Measurements from ENCODE around the gene VAV2.

The VAV2 gene

GRCh38 chr9:133950192-133950591 lies 41.9 kb downstream of the VAV2 start:
- H2AK5ac ChIP-seq (ENCODE audit: low read length): no peak overlapping the region
- peaks cover 33 to 52% of the 10 kb centered on the region in 2 experiments for H3K36me3 ChIP-seq (ENCODE audit: control insufficient read depth in 1 of 2, insufficient read depth in 2 of 2, low read length in 2 of 2)
- H4K12ac ChIP-seq (ENCODE audit: low read depth, low read length): no peak overlapping the region
- H3K27me3 ChIP-seq (ENCODE audit: insufficient read depth, low read length): no peaks in the 10 kb centered on the region
- DNase-seq: no peak
- H2BK120ac ChIP-seq (ENCODE audit: insufficient read depth, low read length, poor library complexity): no peak overlapping the region
- peaks cover 3% of the 10 kb centered on the region for H3K9me3 ChIP-seq (ENCODE audit: insufficient read depth, low read depth, low read length)
- no peak overlapping the region for H3K14ac ChIP-seq (ENCODE audit: low read length)
- H3K4me1 ChIP-seq (ENCODE audit: control insufficient read depth in 1 of 2, insufficient read depth in 2 of 2, low read length in 2 of 2): peaks cover 29 to 41% of the 10 kb centered on the region in 2 experiments
- no peak overlapping the region for H3K23ac ChIP-seq (ENCODE audit: low read length)
- H4K91ac ChIP-seq (ENCODE audit: low read depth, low read length): no peak overlapping the region
- no peak overlapping the region for H3K18ac ChIP-seq (ENCODE audit: low read length)
- H3K9ac ChIP-seq (ENCODE audit: low read length): no peak overlapping the region
- no peak overlapping the region for H2AFZ ChIP-seq (ENCODE audit: insufficient read depth, low read length, poor library complexity)
- H2BK5ac ChIP-seq (ENCODE audit: low read depth, low read length, poor library complexity): no peak overlapping the region
- peaks cover 52% of the 10 kb centered on the region for H3K79me2 ChIP-seq (ENCODE audit: control insufficient read depth, insufficient read depth, low read length, poor library complexity)
- no peak overlapping the region for H2BK12ac ChIP-seq (ENCODE audit: low read length)
- H3K4me2 ChIP-seq (ENCODE audit: low read length): no peak overlapping the region
- WGBS (ENCODE audit: extremely low coverage, insufficient coverage, insufficient read length): no CpG with 5 or more reads among the region's 13 CpGs
- peak overlapping the region; percentile 41 for H3K4ac ChIP-seq (ENCODE audit: low read depth, low read length)
- H3K4me3 ChIP-seq (ENCODE audit: low read depth, low read length): no peak overlapping the region
- H3K79me1 ChIP-seq (ENCODE audit: low read length): peaks cover 13% of the 10 kb centered on the region
- no peak overlapping the region for H3K27ac ChIP-seq (ENCODE audit: low read depth, low read length)
- no peak overlapping the region for H4K8ac ChIP-seq (ENCODE audit: low read depth, low read length)

- peaks cover 13% of the 10 kb centered on the region for H3K79me1 ChIP-seq (ENCODE audit: low read length)
- no peak overlapping the region for H3K23ac ChIP-seq (ENCODE audit: low read length)
- H3K27me3 ChIP-seq (ENCODE audit: insufficient read depth, low read length): no peaks in the 10 kb centered on the region
- no peak overlapping the region for H2BK5ac ChIP-seq (ENCODE audit: low read depth, low read length, poor library complexity)
- H3K27ac ChIP-seq (ENCODE audit: low read depth, low read length): no peak overlapping the region
- H3K36me3 ChIP-seq (ENCODE audit: control insufficient read depth in 1 of 2, insufficient read depth in 2 of 2, low read length in 2 of 2): peaks cover 33 to 52% of the 10 kb centered on the region in 2 experiments
- H4K8ac ChIP-seq (ENCODE audit: low read depth, low read length): no peak overlapping the region
- H3K9me3 ChIP-seq (ENCODE audit: insufficient read depth, low read depth, low read length): peaks cover 3% of the 10 kb centered on the region
- peak overlapping the region; percentile 5 for H3K4ac ChIP-seq (ENCODE audit: low read depth, low read length)
- H3K4me2 ChIP-seq (ENCODE audit: low read length): no peak overlapping the region
- H2AK5ac ChIP-seq (ENCODE audit: low read length): no peak overlapping the region
- no peak overlapping the region for H3K18ac ChIP-seq (ENCODE audit: low read length)
- H3K79me2 ChIP-seq (ENCODE audit: control insufficient read depth, insufficient read depth, low read length, poor library complexity): peaks cover 49% of the 10 kb centered on the region
- no peak overlapping the region for H2AFZ ChIP-seq (ENCODE audit: insufficient read depth, low read length, poor library complexity)
- no peak overlapping the region for H3K14ac ChIP-seq (ENCODE audit: low read length)
- no peak overlapping the region for H4K12ac ChIP-seq (ENCODE audit: low read depth, low read length)
- no peak overlapping the region for H3K4me3 ChIP-seq (ENCODE audit: low read depth, low read length)
- H3K4me1 ChIP-seq (ENCODE audit: control insufficient read depth in 1 of 2, insufficient read depth in 2 of 2, low read length in 2 of 2): peaks cover 30 to 43% of the 10 kb centered on the region in 2 experiments
- no peak overlapping the region for H3K9ac ChIP-seq (ENCODE audit: low read length)
- H2BK120ac ChIP-seq (ENCODE audit: insufficient read depth, low read length, poor library complexity): no peak overlapping the region
- no peak overlapping the region for H4K91ac ChIP-seq (ENCODE audit: low read depth, low read length)
- DNase-seq: no peak
- WGBS (ENCODE audit: extremely low coverage, insufficient coverage, insufficient read length): no CpG with 5 or more reads among the region's 14 CpGs
- H2BK12ac ChIP-seq (ENCODE audit: low read length): no peak overlapping the region
These were observed 42.5 kb downstream of the VAV2 start for GRCh38 chr9:133949486-133950061.

GRCh38 chr9:133948561-133949485 lies 43.3 kb downstream of the VAV2 start:
- Histone ChIP-seq H3K14ac (ENCODE audit: low read length) (no peak overlapping the region), H3K79me2 (ENCODE audit: control insufficient read depth, insufficient read depth, low read length, poor library complexity) (peaks cover 54% of the 10 kb centered on the region), H3K4me3 (ENCODE audit: low read depth, low read length) (no peak overlapping the region), H3K9ac (ENCODE audit: low read length) (no peak overlapping the region), H4K8ac (ENCODE audit: low read depth, low read length) (no peak overlapping the region), H3K27ac (ENCODE audit: low read depth, low read length) (no peak overlapping the region), H3K4ac (ENCODE audit: low read depth, low read length) (peak overlapping the region; percentile 74), H3K4me2 (ENCODE audit: low read length) (no peak overlapping the region), H2BK120ac (ENCODE audit: insufficient read depth, low read length, poor library complexity) (no peak overlapping the region), H2BK12ac (ENCODE audit: low read length) (no peak overlapping the region), H2BK5ac (ENCODE audit: low read depth, low read length, poor library complexity) (no peak overlapping the region), H3K79me1 (ENCODE audit: low read length) (peaks cover 13% of the 10 kb centered on the region), H2AFZ (ENCODE audit: insufficient read depth, low read length, poor library complexity) (no peak overlapping the region), H4K12ac (ENCODE audit: low read depth, low read length) (no peak overlapping the region), H3K9me3 (ENCODE audit: insufficient read depth, low read depth, low read length) (peaks cover 3% of the 10 kb centered on the region), H3K36me3 (ENCODE audit: control insufficient read depth in 1 of 2, insufficient read depth in 2 of 2, low read length in 2 of 2) (peaks cover 29 to 50% of the 10 kb centered on the region in 2 experiments), H4K91ac (ENCODE audit: low read depth, low read length) (no peak overlapping the region), H3K18ac (ENCODE audit: low read length) (peak overlapping the region; percentile 16), H2AK5ac (ENCODE audit: low read length) (no peak overlapping the region), H3K27me3 (ENCODE audit: insufficient read depth, low read length) (no peaks in the 10 kb centered on the region), H3K23ac (ENCODE audit: low read length) (no peak overlapping the region), H3K4me1 (ENCODE audit: control insufficient read depth in 1 of 2, insufficient read depth in 2 of 2, low read length in 2 of 2) (peaks cover 37 to 46% of the 10 kb centered on the region in 2 experiments)
- WGBS (ENCODE audit: extremely low coverage, insufficient coverage, insufficient read length): no CpG with 5 or more reads among the region's 31 CpGs
- DNase-seq: no peak

GRCh38 chr9:133948131-133948530 lies 44.0 kb downstream of the VAV2 start:
- H3K4ac ChIP-seq (ENCODE audit: low read depth, low read length): peak overlapping the region; percentile 74
- H3K18ac ChIP-seq (ENCODE audit: low read length): peak overlapping the region; percentile 10
- H3K9ac ChIP-seq (ENCODE audit: low read length): no peak overlapping the region
- H4K91ac ChIP-seq (ENCODE audit: low read depth, low read length): no peak overlapping the region
- peaks cover 32 to 53% of the 10 kb centered on the region in 2 experiments for H3K36me3 ChIP-seq (ENCODE audit: control insufficient read depth in 1 of 2, insufficient read depth in 2 of 2, low read length in 2 of 2)
- H3K23ac ChIP-seq (ENCODE audit: low read length): no peak overlapping the region
- no peak overlapping the region for H2BK5ac ChIP-seq (ENCODE audit: low read depth, low read length, poor library complexity)
- peaks cover 13% of the 10 kb centered on the region for H3K79me1 ChIP-seq (ENCODE audit: low read length)
- H3K27ac ChIP-seq (ENCODE audit: low read depth, low read length): no peak overlapping the region
- no peak overlapping the region for H2AFZ ChIP-seq (ENCODE audit: insufficient read depth, low read length, poor library complexity)
- H2BK12ac ChIP-seq (ENCODE audit: low read length): no peak overlapping the region
- H3K79me2 ChIP-seq (ENCODE audit: control insufficient read depth, insufficient read depth, low read length, poor library complexity): peaks cover 55% of the 10 kb centered on the region
- peak overlapping the region; percentile 8 for H3K14ac ChIP-seq (ENCODE audit: low read length)
- no peak overlapping the region for H2AK5ac ChIP-seq (ENCODE audit: low read length)
- no peak overlapping the region for H2BK120ac ChIP-seq (ENCODE audit: insufficient read depth, low read length, poor library complexity)
- H4K12ac ChIP-seq (ENCODE audit: low read depth, low read length): no peak overlapping the region
- H4K8ac ChIP-seq (ENCODE audit: low read depth, low read length): no peak overlapping the region
- H3K4me2 ChIP-seq (ENCODE audit: low read length): no peak overlapping the region
- DNase-seq: no peak
- no peaks in the 10 kb centered on the region for H3K27me3 ChIP-seq (ENCODE audit: insufficient read depth, low read length)
- H3K4me1 ChIP-seq (ENCODE audit: control insufficient read depth in 1 of 2, insufficient read depth in 2 of 2, low read length in 2 of 2): peaks cover 37 to 46% of the 10 kb centered on the region in 2 experiments
- no CpG with 5 or more reads among the region's 16 CpGs for WGBS (ENCODE audit: extremely low coverage, insufficient coverage, insufficient read length)
- H3K4me3 ChIP-seq (ENCODE audit: low read depth, low read length): no peak overlapping the region
- peaks cover 3% of the 10 kb centered on the region for H3K9me3 ChIP-seq (ENCODE audit: insufficient read depth, low read depth, low read length)
